ENCODE data around the gene RALGDS.

The RALGDS gene

GRCh38 chr9:133120501-133121197 is 391 bp downstream of the RALGDS start:
- no peaks in the 10 kb centered on the region for H3K9me3 ChIP-seq (replicated peaks in 1 of 11)
- peaks cover 87 to 98% (median 96%) of the 10 kb centered on the region in 10 experiments for H3K4me1 ChIP-seq
- H3K27ac ChIP-seq: peak overlapping the region; percentile 73 to 89 (median 82)
- peaks cover 0 to 14% (median 4%) of the 10 kb centered on the region in 11 experiments; a peak in 7 of 22 replicates for H3K36me3 ChIP-seq
- no peaks in the 10 kb centered on the region for H3K27me3 ChIP-seq
- peak overlapping the region; percentile 93 to 100 (median 100) for H3K4me2 ChIP-seq
- peak overlapping the region; percentile 79 to 91 (median 86) for H3K9ac ChIP-seq
- TF ChIP-seq Cebpa-rat (IDR thresholded peaks at IDR 0.05): no peak
- peak overlapping the region; percentile 63 to 87 (median 72) for H3K4me3 ChIP-seq
- peaks cover 38 to 97% (median 84%) of the 10 kb centered on the region in 11 experiments; a peak in 21 of 22 replicates for H4K20me1 ChIP-seq

DNA sequence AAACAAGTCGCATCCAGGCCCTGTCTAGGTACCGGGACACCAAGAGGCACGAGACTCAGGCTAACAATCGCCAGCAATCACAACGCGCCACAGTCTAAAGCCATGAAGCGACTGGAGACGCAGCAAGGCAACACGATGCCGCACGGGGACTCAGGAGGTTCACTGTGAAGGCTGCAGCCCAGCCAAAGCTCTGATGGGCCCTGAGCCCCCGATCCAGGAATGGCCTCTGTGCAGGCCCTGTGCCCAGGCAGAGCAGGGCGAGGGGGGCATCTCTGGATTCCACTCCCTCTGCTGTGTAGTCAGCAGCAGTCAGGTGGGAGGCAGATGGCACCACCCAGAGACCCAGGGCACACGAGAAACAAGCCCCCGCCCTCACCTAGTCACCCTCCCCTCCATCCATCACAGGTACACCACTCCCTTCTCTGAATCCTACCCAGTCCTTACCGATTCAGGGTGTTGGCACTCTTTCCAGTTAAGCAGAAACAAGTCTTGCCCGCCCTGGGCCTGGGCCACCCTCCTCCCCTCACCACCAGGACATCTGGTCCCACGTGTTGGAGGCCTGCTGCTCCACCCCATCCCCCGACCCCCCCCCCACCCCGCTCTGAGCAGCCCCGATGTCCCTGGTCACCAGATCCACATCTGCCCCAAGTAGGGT is 1.1 kb downstream of the RALGDS start:
- Histone ChIP-seq H3K27me3 (no peaks in the 10 kb centered on the region), H3K36me3 (peaks cover 0 to 14% (median 4%) of the 10 kb centered on the region in 11 experiments; a peak in 7 of 22 replicates), H3K27ac (peak overlapping the region in 10 of 11 experiments; percentile 18 to 92 (median 86); a peak in 17 of 22 replicates), H3K9ac (peak overlapping the region; percentile 79 to 91 (median 86); a peak in 21 of 22 replicates), H3K4me2 (peak overlapping the region; percentile 93 to 100 (median 100)), H3K4me3 (peak overlapping the region; percentile 63 to 87 (median 72); a peak in 19 of 20 replicates), H4K20me1 (peaks cover 38 to 97% (median 84%) of the 10 kb centered on the region in 11 experiments; a peak in 21 of 22 replicates), H3K9me3 (replicated peaks in 1 of 11) (no peaks in the 10 kb centered on the region), H3K4me1 (peaks cover 87 to 98% (median 96%) of the 10 kb centered on the region in 10 experiments)
- no peak for TF ChIP-seq Cebpa-rat (IDR thresholded peaks at IDR 0.05)

DNA sequence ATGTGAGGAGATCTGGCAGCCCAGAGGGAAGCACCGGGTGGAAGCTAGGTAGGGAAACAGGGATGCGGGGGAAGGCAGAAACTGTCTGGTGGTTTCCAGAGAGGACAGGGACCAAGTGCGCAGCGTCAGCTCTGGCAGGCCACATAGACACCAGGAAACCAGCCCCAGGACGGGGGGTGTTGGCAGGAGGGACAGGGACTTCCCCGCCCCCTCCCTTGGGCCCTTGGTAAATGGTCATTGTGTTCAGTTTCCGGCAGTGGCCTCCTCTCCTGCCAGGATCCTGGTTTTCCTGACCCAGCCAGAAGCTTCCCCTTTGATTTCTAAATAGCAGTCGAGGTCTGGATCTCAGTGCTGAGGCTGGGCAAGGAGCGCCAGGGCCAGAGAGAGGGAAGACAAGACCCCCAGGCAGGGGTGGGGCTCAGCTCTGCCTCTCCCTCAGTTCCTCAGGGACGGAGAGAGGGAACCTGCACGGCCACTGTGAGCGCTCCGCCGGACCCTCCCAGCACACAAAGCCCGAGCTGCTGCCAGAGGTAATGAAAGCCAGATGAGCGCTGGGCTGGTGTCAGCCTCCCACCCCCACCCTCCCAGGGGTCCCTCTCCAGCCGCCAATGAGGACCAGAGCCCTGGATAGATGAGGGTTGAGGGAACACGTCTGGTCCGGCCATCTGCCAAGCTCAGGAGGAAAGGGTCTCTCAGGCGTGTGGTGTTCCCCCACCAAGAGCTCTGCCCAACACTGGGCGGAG is 1.8 kb downstream of the RALGDS start:
- Histone ChIP-seq H4K20me1 (peaks cover 38 to 97% (median 84%) of the 10 kb centered on the region in 11 experiments; a peak in 21 of 22 replicates), H3K9ac (peak overlapping the region; percentile 41 to 89 (median 85); a peak in 20 of 22 replicates), H3K9me3 (replicated peaks in 1 of 11) (no peaks in the 10 kb centered on the region), H3K4me2 (peak overlapping the region; percentile 93 to 100 (median 100)), H3K4me3 (peak overlapping the region in 5 of 10 experiments; percentile 22 to 87 (median 78); a peak in 8 of 20 replicates), H3K27me3 (no peaks in the 10 kb centered on the region), H3K27ac (peak overlapping the region in 10 of 11 experiments; percentile 18 to 92 (median 33); a peak in 15 of 22 replicates), H3K4me1 (peaks cover 87 to 98% (median 96%) of the 10 kb centered on the region in 10 experiments), H3K36me3 (peaks cover 0 to 14% (median 4%) of the 10 kb centered on the region in 11 experiments; a peak in 7 of 22 replicates)
- no peak for TF ChIP-seq Cebpa-rat (IDR thresholded peaks at IDR 0.05)

GRCh38 chr9:133118568-133118967 is 2.5 kb downstream of the RALGDS start:
- H4K20me1 ChIP-seq: peaks cover 38 to 97% (median 88%) of the 10 kb centered on the region in 11 experiments; a peak in 21 of 22 replicates
- H3K4me2 ChIP-seq: peak overlapping the region; percentile 93 to 100 (median 100)
- no peak for TF ChIP-seq Cebpa-rat (IDR thresholded peaks at IDR 0.05)

DNA sequence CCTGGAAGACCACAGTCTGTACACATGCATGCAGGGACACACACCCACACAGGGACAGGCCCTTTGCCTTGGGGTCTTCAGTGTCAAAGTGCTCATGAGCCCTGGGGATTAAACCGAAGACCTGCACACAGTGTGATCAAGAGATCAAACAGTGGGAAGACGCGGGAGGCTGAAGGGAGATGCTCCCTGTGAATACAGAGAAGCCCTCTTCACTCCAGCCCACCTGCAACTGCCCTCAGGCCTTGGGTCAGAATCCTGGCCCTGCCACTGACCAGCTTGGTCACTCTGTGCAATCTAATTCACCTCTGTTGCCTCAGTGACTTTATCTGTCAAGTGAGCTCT is 2.9 kb downstream of the RALGDS start:
- Histone ChIP-seq H3K4me1 (peaks cover 88 to 98% (median 96%) of the 10 kb centered on the region in 10 experiments), H3K27me3 (no peaks in the 10 kb centered on the region), H3K9me3 (replicated peaks in 1 of 11) (no peaks in the 10 kb centered on the region), H3K4me2 (peak overlapping the region; percentile 93 to 100 (median 100)), H3K9ac (peak overlapping the region; percentile 2 to 89 (median 45); a peak in 15 of 22 replicates), H3K4me3 (no peak overlapping the region), H3K36me3 (peaks cover 0 to 14% (median 4%) of the 10 kb centered on the region in 11 experiments; a peak in 7 of 22 replicates), H3K27ac (peak overlapping the region in 6 of 11 experiments; percentile 1 to 92 (median 46); a peak in 7 of 22 replicates), H4K20me1 (peaks cover 38 to 97% (median 91%) of the 10 kb centered on the region in 11 experiments; a peak in 21 of 22 replicates)
- TF ChIP-seq Cebpa-rat (IDR thresholded peaks at IDR 0.05): no peak

More at GRCh38 chr9:133118568-133118967, 2.5 kb downstream of the RALGDS start:
- Histone ChIP-seq H3K9me3 (replicated peaks in 1 of 11) (no peaks in the 10 kb centered on the region), H3K36me3 (peaks cover 0 to 14% (median 4%) of the 10 kb centered on the region in 11 experiments; a peak in 7 of 22 replicates), H3K4me3 (peak overlapping the region in 2 of 10 experiments; percentile 78 to 87; a peak in 2 of 20 replicates), H3K9ac (peak overlapping the region; percentile 18 to 89 (median 77); a peak in 16 of 22 replicates), H3K4me1 (peaks cover 88 to 98% (median 96%) of the 10 kb centered on the region in 10 experiments), H3K27me3 (no peaks in the 10 kb centered on the region), H3K27ac (peak overlapping the region in 5 of 11 experiments; percentile 32 to 92 (median 50); a peak in 6 of 22 replicates)

GRCh38 chr9:133117271-133118178 is 3.5 kb downstream of the RALGDS start:
- H3K9ac ChIP-seq: peak overlapping the region; percentile 2 to 89 (median 77); a peak in 17 of 22 replicates
- peaks cover 88 to 98% (median 96%) of the 10 kb centered on the region in 10 experiments for H3K4me1 ChIP-seq
- H4K20me1 ChIP-seq: peaks cover 38 to 97% (median 94%) of the 10 kb centered on the region in 11 experiments; a peak in 21 of 22 replicates
- H3K4me3 ChIP-seq: no peak overlapping the region
- H3K4me2 ChIP-seq: peak overlapping the region; percentile 93 to 100 (median 100)
- H3K27ac ChIP-seq: peak overlapping the region in 9 of 11 experiments; percentile 1 to 92 (median 88); a peak in 13 of 22 replicates
- H3K27me3 ChIP-seq: no peaks in the 10 kb centered on the region
- H3K36me3 ChIP-seq: peaks cover 0 to 14% (median 4%) of the 10 kb centered on the region in 11 experiments; a peak in 7 of 22 replicates
- H3K9me3 ChIP-seq (replicated peaks in 1 of 11): no peaks in the 10 kb centered on the region
- no peak for TF ChIP-seq Cebpa-rat (IDR thresholded peaks at IDR 0.05)
